H9 (cell line): ENCODE results near the gene TSSK2. TPM values are rescaled to one million over a fixed set of nuclear protein-coding genes. Genes with fewer than 3 reads are reported as not detected.

Source experiments
- DNase-seq: peaks from one replicate; pipeline ENCODE4 v3.0.0-alpha.2; 2017
- H2AFZ ChIP-seq: one replicate; pipeline ENCODE4 v1.6.1; 2013; ENCODE audit warnings: mild to moderate bottlenecking, low read length, control low read depth, moderate library complexity
- H2AK5ac ChIP-seq: 2 replicates; pipeline ENCODE4 v1.6.1; 2013; ENCODE audit warnings: low read length, control low read depth, mixed read lengths; ENCODE audit not compliant: insufficient read length
- H2BK120ac ChIP-seq: one replicate; pipeline ENCODE4 v1.6.1; 2013; ENCODE audit warnings: low read depth, mild to moderate bottlenecking, low read length, control low read depth, inconsistent platforms; ENCODE audit not compliant: poor library complexity, severe bottlenecking
- H2BK12ac ChIP-seq: 2 replicates; pipeline ENCODE4 v1.6.1; 2013; ENCODE audit warnings: low read length, control low read depth, mixed read lengths, low read depth; ENCODE audit not compliant: insufficient read length
- H2BK15ac ChIP-seq: 2 replicates; pipeline ENCODE4 v1.6.1; 2013; ENCODE audit warnings: low read depth, low read length, control low read depth
- H2BK20ac ChIP-seq: one replicate; pipeline ENCODE4 v1.6.1; 2013; ENCODE audit warnings: low read depth, mild to moderate bottlenecking, low read length, control low read depth, inconsistent platforms; ENCODE audit not compliant: poor library complexity, severe bottlenecking
- H2BK5ac ChIP-seq: 2 replicates; pipeline ENCODE4 v1.6.1; 2013; ENCODE audit warnings: low read length, control low read depth, mixed read lengths; ENCODE audit not compliant: insufficient read length
- H3K14ac ChIP-seq: 2 replicates; pipeline ENCODE4 v1.6.1; 2013; ENCODE audit warnings: low read length, control low read depth; ENCODE audit not compliant: insufficient read depth
- H3K18ac ChIP-seq: 2 replicates; pipeline ENCODE4 v1.6.1; 2013; ENCODE audit warnings: low read depth, mild to moderate bottlenecking, mixed read lengths, low read length, control low read depth; ENCODE audit not compliant: insufficient read length
- H3K23ac ChIP-seq: 2 replicates; pipeline ENCODE4 v1.6.1; 2013; ENCODE audit warnings: low read length, control low read depth, mixed read lengths, low read depth; ENCODE audit not compliant: insufficient read length
- H3K23me2 ChIP-seq: 2 replicates; pipeline ENCODE4 v1.6.1; 2013; ENCODE audit warnings: low read depth, mild to moderate bottlenecking, mixed read lengths, low read length, control low read depth; ENCODE audit not compliant: insufficient read length, poor library complexity, severe bottlenecking
- H3K27ac ChIP-seq: 2 replicates; pipeline ENCODE4 v1.5.1; 2013; ENCODE audit warnings: low read length, control low read depth, mixed read lengths, low read depth; ENCODE audit not compliant: insufficient read length
- H3K27me3 ChIP-seq: 2 replicates; pipeline ENCODE4 v1.6.1; 2013; ENCODE audit warnings: low read length, control low read depth, inconsistent platforms; ENCODE audit not compliant: insufficient read depth
- H3K4ac ChIP-seq: 2 replicates; pipeline ENCODE4 v1.6.1; 2013; ENCODE audit warnings: low read depth, mild to moderate bottlenecking, control low read depth, inconsistent platforms, low read length, moderate library complexity
- H3K4me1 ChIP-seq: 2 replicates; pipeline ENCODE4 v1.6.1; 2013; ENCODE audit warnings: low read length, control low read depth, inconsistent platforms; ENCODE audit not compliant: insufficient read depth
- H3K4me2 ChIP-seq: 2 replicates; pipeline ENCODE4 v1.6.1; 2013; ENCODE audit warnings: low read length, control low read depth, mixed read lengths; ENCODE audit not compliant: insufficient read length, insufficient read depth
- H3K56ac ChIP-seq: 2 replicates; pipeline ENCODE4 v1.6.1; 2013; ENCODE audit warnings: low read depth, mild to moderate bottlenecking, mixed read lengths, low read length, control low read depth; ENCODE audit not compliant: insufficient read length
- H3K79me1 ChIP-seq: 2 replicates; pipeline ENCODE4 v1.6.1; 2013; ENCODE audit warnings: low read depth, mild to moderate bottlenecking, moderate library complexity, low read length, control low read depth, inconsistent platforms; ENCODE audit not compliant: insufficient read depth, poor library complexity, severe bottlenecking
- H3K79me2 ChIP-seq: 2 replicates; pipeline ENCODE4 v1.6.1; 2013; ENCODE audit warnings: low read length, control low read depth, inconsistent platforms; ENCODE audit not compliant: insufficient read depth
- H3K9ac ChIP-seq: 2 replicates; pipeline ENCODE4 v1.6.1; 2013; ENCODE audit warnings: low read length, control low read depth, mixed read lengths; ENCODE audit not compliant: insufficient read length; ENCODE audit errors: extremely low read depth
- H3K9me3 ChIP-seq: one replicate; pipeline ENCODE4 v1.6.1; 2013; ENCODE audit warnings: low read depth, low read length, inconsistent platforms; ENCODE audit not compliant: control insufficient read depth
- H3T11ph ChIP-seq: one replicate; pipeline ENCODE4 v1.6.1; 2013; ENCODE audit warnings: mild to moderate bottlenecking, low read length, control low read depth, inconsistent platforms
- H4K20me1 ChIP-seq: one replicate; pipeline ENCODE4 v1.6.1; 2013; ENCODE audit not compliant: control insufficient read depth, insufficient read length, insufficient read depth
- H4K5ac ChIP-seq: 2 replicates; pipeline ENCODE4 v1.6.1; 2013; ENCODE audit warnings: low read depth, mild to moderate bottlenecking, mixed read lengths, low read length, control low read depth; ENCODE audit not compliant: insufficient read length
- H4K8ac ChIP-seq: replicated peaks from 2 replicates; pipeline ENCODE4 v1.6.1; 2013; ENCODE audit warnings: low read length, control low read depth, mixed read lengths, low read depth; ENCODE audit not compliant: insufficient read length
- H4K91ac ChIP-seq: 2 replicates; pipeline ENCODE4 v1.6.1; 2013; ENCODE audit warnings: low read depth, mild to moderate bottlenecking, moderate library complexity, mixed read lengths, low read length, control low read depth; ENCODE audit not compliant: insufficient read length
- H3K27ac Mint-ChIP-seq, 3 experiments: 2 replicates in 2 of 3; 3 replicates in 1 of 3; pipeline ENCODE4 v1.8.0; 2020 to 2021; ENCODE audit warnings: mixed read lengths in 3 of 3, mild to moderate bottlenecking in 1 of 3, moderate library complexity in 1 of 3
- H3K27me3 Mint-ChIP-seq: 2 replicates; pipeline ENCODE4 v1.8.0; 2021; ENCODE audit warnings: low read depth, mild to moderate bottlenecking, moderate library complexity, mixed read lengths
- H3K36me3 Mint-ChIP-seq, 3 experiments: 2 replicates in 2 of 3; 3 replicates in 1 of 3; pipeline ENCODE4 v1.8.0; 2020 to 2021; ENCODE audit warnings: low read depth in 3 of 3, mixed read lengths in 3 of 3; ENCODE audit not compliant: insufficient read depth in 1 of 3
- H3K4me1 Mint-ChIP-seq, 2 experiments: 2 replicates each; pipeline ENCODE4 v1.8.0; 2020; ENCODE audit warnings: mixed read lengths in 2 of 2
- H3K4me3 Mint-ChIP-seq, 2 experiments: 2 replicates in 1 of 2; 3 replicates in 1 of 2; pipeline ENCODE4 v1.8.0; 2020 to 2021; ENCODE audit warnings: mild to moderate bottlenecking in 2 of 2, mixed read lengths in 2 of 2, moderate library complexity in 1 of 2
- H3K9me3 Mint-ChIP-seq, 2 experiments: 2 replicates in 1 of 2; 3 replicates in 1 of 2; pipeline ENCODE4 v1.8.0; 2020; ENCODE audit warnings: mild to moderate bottlenecking in 2 of 2, mixed read lengths in 2 of 2, moderate library complexity in 1 of 2
- WGBS: extraction: QIAGEN DNeasy Blood & Tissue Kit; methylation state at CpG from one replicate; pipeline ENCODE4 v1.1.7; 2013; ENCODE audit warnings: missing lambda C conversion rate, low lambda C conversion rate, mixed read lengths; ENCODE audit not compliant: insufficient read length; ENCODE audit errors: extremely low coverage; 5-methylcytosine and 5-hydroxymethylcytosine counted together
- total RNA-seq: library from RNA; stranded (reverse); gene quantifications from 2 replicates; pipeline ENCODE4 v1.2.1, GENCODE V29; 2021
- TF ChIP-seq, protein P1 (sequence below): fragments of 200-600 bp; sonication (generic); conservative IDR thresholded peaks from 3 replicates; pipeline ENCODE4 v1.8.0; 2021; ENCODE audit warnings: antibody characterized with exemption, mild to moderate bottlenecking

The TSSK2 gene
- total RNA-seq, 1 experiment from 2014 or later: not detected

DNA sequence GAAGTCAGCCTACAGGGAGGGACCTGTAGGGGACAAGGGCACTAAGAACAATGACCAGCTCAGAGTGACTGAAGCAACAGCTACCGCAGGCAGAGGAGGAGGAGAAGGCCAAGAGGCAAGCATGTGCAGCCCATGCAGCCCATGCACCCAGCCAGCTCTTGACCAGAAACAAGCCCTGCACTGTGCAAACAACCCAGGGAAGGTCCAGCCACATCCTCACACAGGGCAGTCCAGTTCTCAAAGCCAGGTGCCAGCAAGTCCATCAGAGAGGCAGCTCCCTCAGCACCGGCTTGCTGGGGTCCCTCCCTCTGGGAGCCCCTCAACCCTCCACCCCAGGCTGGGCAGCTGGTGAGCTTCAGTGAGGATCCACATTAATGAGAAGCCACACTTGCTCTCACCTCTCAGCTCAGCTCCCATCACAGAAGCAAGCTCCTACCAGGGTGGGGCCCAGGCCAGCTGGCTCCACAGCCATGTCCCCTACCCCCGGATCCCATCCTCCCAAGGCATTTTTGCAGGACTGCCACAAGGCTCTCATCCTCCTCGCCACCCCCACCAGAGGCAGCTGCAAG is 16.0 kb upstream of the TSSK2 start:
- H2BK120ac ChIP-seq: no peak overlapping the region
- H3K4me2 ChIP-seq: no peak overlapping the region
- H3K23ac ChIP-seq: no peak overlapping the region
- no peak overlapping the region for H3K18ac ChIP-seq
- no peak for DNase-seq
- peaks cover 8% of the 10 kb centered on the region; the same call in 1 of the 2 replicates for H3K4me1 ChIP-seq
- H3K9ac ChIP-seq: no peak overlapping the region
- no peak overlapping the region for H2BK20ac ChIP-seq
- WGBS: no CpG with 5 or more reads among the region's 4 CpGs
- H3K14ac ChIP-seq: no peak overlapping the region; the same call in 1 of the 2 replicates
- H4K91ac ChIP-seq: no peak overlapping the region
- H2AK5ac ChIP-seq: no peak overlapping the region
- no peak overlapping the region for H3K27ac ChIP-seq
- no peak overlapping the region for H3T11ph ChIP-seq
- H3K4ac ChIP-seq: no peak overlapping the region
- no peaks in the 10 kb centered on the region for H3K23me2 ChIP-seq
- no peak overlapping the region for H4K8ac ChIP-seq
- peaks cover 28% of the 10 kb centered on the region; the same call in 1 of the 2 replicates for H3K79me2 ChIP-seq
- TF ChIP-seq, protein P1, sequence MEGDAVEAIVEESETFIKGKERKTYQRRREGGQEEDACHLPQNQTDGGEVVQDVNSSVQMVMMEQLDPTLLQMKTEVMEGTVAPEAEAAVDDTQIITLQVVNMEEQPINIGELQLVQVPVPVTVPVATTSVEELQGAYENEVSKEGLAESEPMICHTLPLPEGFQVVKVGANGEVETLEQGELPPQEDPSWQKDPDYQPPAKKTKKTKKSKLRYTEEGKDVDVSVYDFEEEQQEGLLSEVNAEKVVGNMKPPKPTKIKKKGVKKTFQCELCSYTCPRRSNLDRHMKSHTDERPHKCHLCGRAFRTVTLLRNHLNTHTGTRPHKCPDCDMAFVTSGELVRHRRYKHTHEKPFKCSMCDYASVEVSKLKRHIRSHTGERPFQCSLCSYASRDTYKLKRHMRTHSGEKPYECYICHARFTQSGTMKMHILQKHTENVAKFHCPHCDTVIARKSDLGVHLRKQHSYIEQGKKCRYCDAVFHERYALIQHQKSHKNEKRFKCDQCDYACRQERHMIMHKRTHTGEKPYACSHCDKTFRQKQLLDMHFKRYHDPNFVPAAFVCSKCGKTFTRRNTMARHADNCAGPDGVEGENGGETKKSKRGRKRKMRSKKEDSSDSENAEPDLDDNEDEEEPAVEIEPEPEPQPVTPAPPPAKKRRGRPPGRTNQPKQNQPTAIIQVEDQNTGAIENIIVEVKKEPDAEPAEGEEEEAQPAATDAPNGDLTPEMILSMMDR: no peak
- peaks cover 6% of the 10 kb centered on the region for H3K79me1 ChIP-seq
- peaks cover 0 to 4% (median 1%) of the 10 kb centered on the region in 3 experiments; a peak in 2 of 7 replicates for H3K36me3 Mint-ChIP-seq
- no peak overlapping the region for H2AFZ ChIP-seq
- peak overlapping the region in 1 of 2 experiments; percentile 27; a peak in 1 of 5 replicates for H3K4me3 Mint-ChIP-seq
- no peak overlapping the region for H2BK5ac ChIP-seq
- no peaks in the 10 kb centered on the region for H3K9me3 Mint-ChIP-seq
- H2BK15ac ChIP-seq: no peak overlapping the region
- peaks cover 2% of the 10 kb centered on the region for H4K20me1 ChIP-seq
- peak overlapping the region in 2 of 3 experiments; percentile 77 to 89; a peak in 4 of 7 replicates for H3K27ac Mint-ChIP-seq
- H3K9me3 ChIP-seq: no peaks in the 10 kb centered on the region
- no peaks in the 10 kb centered on the region for H3K27me3 Mint-ChIP-seq
- H3K56ac ChIP-seq: no peak overlapping the region
- no peak overlapping the region for H4K5ac ChIP-seq
- no peak overlapping the region for H2BK12ac ChIP-seq
- H3K4me1 Mint-ChIP-seq: peaks cover 17 to 35% of the 10 kb centered on the region in 2 experiments
- no peaks in the 10 kb centered on the region for H3K27me3 ChIP-seq
